Measurements from ENCODE around the gene PEX16.

DNA sequence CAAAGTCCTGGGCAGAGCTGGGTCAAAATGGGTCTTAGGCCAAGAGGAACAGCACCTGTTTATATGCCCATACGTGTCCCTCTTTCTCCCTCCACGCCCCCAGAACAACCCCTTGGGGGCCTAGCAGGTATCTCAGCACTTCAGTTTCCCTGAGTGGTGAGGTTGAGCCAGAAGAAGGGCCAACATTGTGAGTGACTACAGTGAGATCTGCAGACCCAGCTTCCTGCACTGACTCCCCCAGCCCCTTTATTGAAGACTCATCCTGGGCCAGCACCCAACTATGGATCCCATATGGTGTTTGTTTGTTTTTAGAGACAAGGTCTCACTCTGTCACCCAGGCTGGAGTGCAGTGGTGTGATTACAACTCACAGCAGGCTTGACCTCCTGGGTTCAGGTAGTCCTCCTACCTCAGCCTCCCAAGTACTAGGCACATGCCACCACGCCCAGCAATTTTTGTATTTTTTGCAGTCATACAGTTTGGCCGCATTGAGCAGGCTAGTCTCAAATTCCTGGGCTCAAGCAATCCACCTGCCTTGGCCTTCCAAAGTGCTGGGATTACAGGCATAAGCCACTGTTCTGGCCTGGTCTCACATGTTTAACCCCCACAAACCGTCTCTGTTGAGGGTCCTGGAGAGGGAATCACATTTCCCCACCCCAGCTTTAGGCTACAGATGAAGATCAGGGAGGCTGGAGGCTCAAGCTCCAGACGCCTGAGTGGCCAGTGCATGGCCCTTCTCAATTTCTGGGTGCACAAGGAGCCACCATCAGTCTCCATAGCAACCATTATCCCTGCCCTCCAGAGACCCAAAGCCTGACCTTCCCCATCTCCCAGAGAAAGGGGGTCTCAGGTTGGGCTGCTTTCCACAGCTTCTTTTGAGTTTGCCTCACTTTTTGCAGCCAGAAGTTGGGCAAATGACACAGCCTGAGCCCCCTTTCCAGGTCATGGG, 3.1 kb upstream of the PEX16 start:
- TF ChIP-seq CTCF (IDR thresholded peaks at IDR 0.05) (no peak), POLR2AphosphoS5 (IDR thresholded peaks at IDR 0.05) (no peak), POLR2A (IDR thresholded peaks at IDR 0.05) (no peak)
